Right ventricle myocardium inferior (tissue), 1 donor: ENCODE measurements around the gene RACGAP1. TPM values are rescaled to one million over a fixed set of nuclear protein-coding genes. Genes with fewer than 3 reads are reported as not detected.

ENCODE experiments used
- ATAC-seq: fragments of 200-7000 bp; cut with Tn5 transposase; one replicate; pipeline ENCODE4 v1.9.1; 2020; ENCODE audit warnings: mild to moderate bottlenecking, moderate library complexity
- DNase-seq: peaks from one replicate; pipeline ENCODE4 v3.0.0; 2021; ENCODE audit errors: missing footprints
- intact Hi-C: fragments of 100-400 bp; cut with DNase I; formaldehyde crosslinking; loops from one replicate; pipeline ENCODE4 v1.11.0; 2022
- total RNA-seq: library from RNA; stranded (reverse); fragmentation: NEBNext Ultra II Directional; extraction: Animal tissue kit (Norgen Biotek cat#: 25700); gene quantifications from one replicate; pipeline ENCODE4 v1.2.1, GENCODE V29; 2021
- donor health status: DM: no; HTN: yes; CAD: no; lungs with severe emphysema.

RACGAP1 gene
- total RNA-seq, 1 donor from 2014 or later = 7.3 TPM

DNA sequence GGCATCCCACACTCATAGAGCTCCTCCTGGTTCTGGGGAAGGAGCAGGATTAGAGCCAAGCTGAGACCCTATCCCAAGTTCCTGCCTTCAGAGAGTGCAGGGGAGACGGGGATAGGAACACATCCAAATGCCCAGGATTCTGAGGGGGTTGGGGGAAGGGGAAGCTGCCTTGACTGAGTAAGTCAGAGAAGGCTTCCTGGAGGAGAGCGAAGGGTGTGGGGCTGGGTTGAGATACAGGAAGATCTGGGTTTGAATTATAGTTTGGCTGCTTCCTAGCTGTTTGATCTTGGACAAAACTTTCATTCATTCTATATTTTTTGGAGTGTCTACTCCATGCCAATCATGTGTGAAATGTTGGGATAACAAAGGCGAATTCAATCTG lies 82.8 kb downstream of the RACGAP1 start:
- intact Hi-C loops = no loop called here
- DNase-seq = no peak
- ATAC-seq = no peak

DNA sequence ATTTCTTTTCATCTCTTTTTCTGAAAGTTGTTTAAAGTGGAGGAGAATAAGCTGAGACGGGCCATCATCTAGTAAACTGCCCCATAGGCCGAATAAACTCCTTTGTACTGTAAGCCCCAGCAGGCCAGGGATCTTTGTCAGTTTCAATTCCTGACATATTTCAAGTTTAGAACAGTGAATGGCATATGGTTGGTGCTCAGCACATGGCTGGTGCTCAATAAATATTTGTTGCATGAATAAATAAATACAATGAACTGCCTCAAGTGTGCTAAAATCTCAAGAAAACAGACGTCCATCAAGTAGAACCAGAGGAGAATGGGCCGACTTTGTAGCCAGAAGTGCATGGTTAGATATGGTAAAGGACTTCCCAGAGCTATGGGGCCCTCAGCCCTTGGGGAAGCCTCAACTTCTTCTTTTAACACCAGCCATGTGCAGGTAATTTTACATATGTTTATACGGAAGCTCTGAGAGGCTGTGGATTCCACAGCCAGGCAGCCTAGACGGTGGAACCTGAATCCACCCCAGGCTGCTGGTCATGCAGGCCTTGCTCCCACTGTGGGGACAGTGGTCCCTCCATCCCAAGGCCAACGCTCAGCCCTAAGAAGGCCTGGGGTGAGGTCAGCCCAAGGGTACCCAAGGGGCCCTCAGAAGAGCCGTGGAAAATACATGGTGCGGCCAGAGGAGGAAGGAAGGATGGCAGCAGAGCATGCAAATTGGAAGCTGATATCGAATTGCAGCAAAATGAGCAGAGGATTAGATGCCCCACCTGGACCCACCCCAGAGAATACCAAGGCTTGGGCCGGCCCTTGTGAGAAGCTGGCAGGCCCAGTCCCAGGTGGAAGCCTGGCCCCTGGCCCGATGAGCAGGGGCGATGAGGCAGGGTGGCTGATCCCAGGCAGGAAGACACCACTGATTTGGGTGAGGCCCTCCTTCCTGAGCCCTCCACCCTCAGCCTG lies 83.5 kb downstream of the RACGAP1 start:
- ATAC-seq = no peak
- intact Hi-C loops = no loop called here
- no peak for DNase-seq

DNA sequence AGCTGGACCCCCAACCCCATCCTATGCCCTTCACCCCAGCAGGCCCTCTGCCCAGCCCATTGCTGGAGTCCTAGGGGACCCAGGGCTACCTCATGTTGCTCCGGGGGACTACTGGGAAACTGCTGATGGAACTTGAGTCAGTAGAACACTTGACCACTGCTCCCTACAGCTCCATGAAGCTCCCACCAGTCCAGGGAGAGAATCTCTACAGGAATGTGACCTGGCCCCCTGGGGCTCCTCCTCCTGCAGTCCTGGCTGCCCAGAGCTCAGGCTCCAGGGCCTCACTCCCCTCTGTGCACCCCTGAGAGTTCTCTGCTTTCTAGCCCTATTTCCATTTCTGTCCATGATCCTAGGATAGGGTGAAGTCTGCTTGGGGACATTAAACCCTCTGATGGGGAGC lies 85.6 kb downstream of the RACGAP1 start:
- intact Hi-C loops = no loop called here
- ATAC-seq = no peak
- DNase-seq = no peak

DNA sequence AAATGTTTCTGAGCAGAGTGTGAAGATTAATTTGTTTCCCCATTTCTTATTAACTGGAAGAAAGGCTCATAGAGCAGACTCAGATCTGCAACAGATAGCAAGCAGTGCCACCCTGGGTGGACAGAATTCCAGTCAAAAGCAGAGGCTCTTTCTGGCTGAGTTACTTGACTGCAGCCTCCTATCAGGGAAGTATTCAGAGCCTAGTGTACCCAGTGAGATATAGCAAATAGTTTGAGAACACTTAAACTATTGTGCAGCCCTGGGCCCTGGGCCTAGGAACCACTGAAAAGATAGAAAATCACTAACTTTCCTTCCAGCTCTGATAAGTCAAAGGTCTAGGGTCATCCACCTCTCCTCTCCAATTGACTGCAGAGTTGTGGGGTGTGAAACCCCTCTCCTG lies 86.0 kb downstream of the RACGAP1 start:
- no peak for ATAC-seq
- no peak for DNase-seq
- intact Hi-C loops = no loop called here

Other genes starting within 250 kb of the RACGAP1 start
- gene NCKAP5L, start 197.1 kb downstream of the RACGAP1 start, total RNA-seq = 32.7 TPM
- 2.6 TPM for gene BCDIN3D, start 182.4 kb downstream of the RACGAP1 start, total RNA-seq
- 20.5 TPM for gene FAIM2, start 121.6 kb downstream of the RACGAP1 start, total RNA-seq
- not detected for gene AQP2, start 74.8 kb downstream of the RACGAP1 start, total RNA-seq
- gene AQP5, start 63.6 kb downstream of the RACGAP1 start, total RNA-seq = 0.81 TPM
- not detected for gene AQP6, start 52.5 kb downstream of the RACGAP1 start, total RNA-seq
- 2.2 TPM for gene ASIC1, start 32.1 kb upstream of the RACGAP1 start, total RNA-seq
- 20.1 TPM for gene SMARCD1, start 59.8 kb upstream of the RACGAP1 start, total RNA-seq
- 51.1 TPM for gene GPD1, start 78.5 kb upstream of the RACGAP1 start, total RNA-seq
- 234 TPM for gene COX14, start 86.7 kb upstream of the RACGAP1 start, total RNA-seq
- gene CERS5, start 141.9 kb upstream of the RACGAP1 start, total RNA-seq = 9.6 TPM